NK-92 (cell line): Measurements from ENCODE around the gene FYCO1.

Experiments used
- DNase-seq: peaks from one replicate; lab custom pipeline; 2025; ENCODE audit not compliant: unreplicated experiment; lab: John Stamatoyannopoulos, UW

The FYCO1 gene

GRCh38 chr3:45984331-45985312 is 11.0 kb downstream of the FYCO1 start:
- no peak for DNase-seq

- DNase-seq = no peak
These were observed 11.9 kb downstream of the FYCO1 start for GRCh38 chr3:45983770-45984169.

GRCh38 chr3:45981346-45982074 is 14.1 kb downstream of the FYCO1 start:
- no peak for DNase-seq

GRCh38 chr3:45980819-45981218 is 14.8 kb downstream of the FYCO1 start:
- no peak for DNase-seq

- DNase-seq = no peak
These were observed 15.3 kb downstream of the FYCO1 start for GRCh38 chr3:45980229-45980813.

GRCh38 chr3:45979378-45979777 is 16.2 kb downstream of the FYCO1 start:
- no peak for DNase-seq

GRCh38 chr3:45978006-45978761 is 17.4 kb downstream of the FYCO1 start:
- no peak for DNase-seq

- DNase-seq = no peak
These were observed 19.2 kb downstream of the FYCO1 start for GRCh38 chr3:45976191-45977091.

- no peak for DNase-seq
These were observed 19.9 kb downstream of the FYCO1 start for GRCh38 chr3:45975686-45976085.

GRCh38 chr3:45974686-45975085 is 20.9 kb downstream of the FYCO1 start:
- DNase-seq = no peak

- no peak for DNase-seq
These were observed 22.9 kb downstream of the FYCO1 start for GRCh38 chr3:45972534-45973402.

- no peak for DNase-seq
These were observed 25.7 kb downstream of the FYCO1 start for GRCh38 chr3:45969953-45970352.

GRCh38 chr3:45969116-45969515 is 26.5 kb downstream of the FYCO1 start:
- DNase-seq = no peak

GRCh38 chr3:45968706-45969105 is 26.9 kb downstream of the FYCO1 start:
- no peak for DNase-seq

- DNase-seq = no peak
These were observed 27.5 kb downstream of the FYCO1 start for GRCh38 chr3:45968149-45968548.

GRCh38 chr3:45967724-45968123 is 27.9 kb downstream of the FYCO1 start:
- no peak for DNase-seq

GRCh38 chr3:45966950-45967640 is 28.5 kb downstream of the FYCO1 start:
- no peak for DNase-seq

- no peak for DNase-seq
These were observed 29.2 kb downstream of the FYCO1 start for GRCh38 chr3:45966371-45966791.
